H54 (cell line): ENCODE data around the gene PIMREG.

ENCODE experiments used
- DNase-seq: peaks from one replicate; pipeline ENCODE4 v3.0.0; 2011; ENCODE audit warnings: low spot score, mixed read lengths; ENCODE audit not compliant: insufficient read length
- FAIRE-seq: peaks from 3 replicates; lab custom pipeline; 2011; peaks lifted over from hg19 to GRCh38; lab: Jason Lieb, UNC
- POLR2A ChIP-seq: IDR thresholded peaks from 2 replicates; pipeline ENCODE4 v1.6.1; 2011; ENCODE audit warnings: low read depth, mild to moderate bottlenecking, low read length

PIMREG gene

GRCh38 chr17:6498356-6498755 is 54.1 kb downstream of the PIMREG start:
- TF ChIP-seq POLR2A, result no peak
- DNase-seq (no peak), FAIRE-seq (no peak)

- FAIRE-seq (no peak), DNase-seq (no peak)
- TF ChIP-seq POLR2A, result no peak
Measured at GRCh38 chr17:6498901-6499540, 54.8 kb downstream of the PIMREG start.
